Endothelial cell of umbilical vein (primary cell): ENCODE results near the gene ZSWIM4. TPM values are rescaled to one million over a fixed set of nuclear protein-coding genes. Genes with fewer than 3 reads are reported as not detected.

Experiments used
- BruUV-seq: library from RNA; stranded (reverse); fragments of 400-500 nt; replicated peaks from 2 replicates; lab custom pipeline; 2021; lab: Mats Ljungman, UMichigan
- CTCF ChIA-PET: fragments of 300-600, 350-600 bp; sonication (Branson Sonifier 250); formaldehyde crosslinking; loops from one replicate; lab custom pipeline; 2021; ENCODE audit warnings: antibody characterized with exemption, inconsistent platforms; lab: Charles Lee
- POLR2A ChIA-PET: fragments of 300-600, 350-600 bp; sonication (Branson Sonifier 250); formaldehyde crosslinking; loops from one replicate; lab custom pipeline; 2021; ENCODE audit warnings: antibody characterized with exemption, inconsistent platforms; lab: Charles Lee
- DNase-seq: peaks from one replicate; pipeline ENCODE4 v3.0.0-alpha.2; 2011; ENCODE audit warnings: low read depth, low spot score
- FAIRE-seq: peaks from 2 replicates; lab custom pipeline; 2011; peaks lifted over from hg19 to GRCh38; lab: Jason Lieb, UNC
- H2AFZ ChIP-seq: 2 replicates; pipeline ENCODE4 v1.6.0; 2012; ENCODE audit warnings: low read depth, low read length, control low read depth, inconsistent platforms
- H3K27ac ChIP-seq: 2 replicates; pipeline ENCODE4 v1.5.1; 2011; ENCODE audit warnings: low read depth, mild to moderate bottlenecking, control low read depth, low read length, moderate library complexity; ENCODE audit not compliant: insufficient read depth
- H3K27me3 ChIP-seq, 2 experiments: 2 replicates each; pipeline versions ENCODE4 v1.6.0 to v1.6.1; 2011; ENCODE audit warnings: low read length in 2 of 2, mixed read lengths in 1 of 2; ENCODE audit not compliant: control insufficient read depth in 2 of 2, insufficient read depth in 2 of 2
- H3K36me3 ChIP-seq, 2 experiments: 2 replicates in 1 of 2; 3 replicates in 1 of 2; pipeline ENCODE4 v1.5.1; 2011; ENCODE audit warnings: low read length in 2 of 2, mild to moderate bottlenecking in 1 of 2, moderate library complexity in 1 of 2; ENCODE audit not compliant: control insufficient read depth in 2 of 2, insufficient read depth in 2 of 2; ENCODE audit errors: extremely low read depth in 1 of 2
- H3K4me1 ChIP-seq: 3 replicates; pipeline ENCODE4 v1.5.1; 2011; ENCODE audit warnings: mild to moderate bottlenecking, low read length; ENCODE audit not compliant: control insufficient read depth, insufficient read depth; ENCODE audit errors: extremely low read depth
- H3K4me2 ChIP-seq: 2 replicates; pipeline ENCODE4 v1.6.1; 2011; ENCODE audit warnings: low read length, control low read depth, mixed read lengths; ENCODE audit not compliant: insufficient read depth
- H3K4me3 ChIP-seq, 3 experiments: fragments of 200-600 bp in 1 of 3; sonication (generic), shearing (Covaris generic) in 1 of 3; replicated peaks in 1 of 3; 2 replicates each; pipeline ENCODE4 v1.5.1; 2011 to 2016; ENCODE audit warnings: control low read depth in 3 of 3, low read length in 3 of 3, mild to moderate bottlenecking in 2 of 3, inconsistent platforms in 1 of 3, low read depth in 1 of 3, moderate library complexity in 1 of 3; ENCODE audit not compliant: insufficient read depth in 1 of 3
- H3K79me2 ChIP-seq: 2 replicates; pipeline ENCODE4 v1.6.0; 2012; ENCODE audit warnings: low read length, inconsistent platforms; ENCODE audit not compliant: control insufficient read depth, insufficient read depth
- H3K9ac ChIP-seq: replicated peaks from 2 replicates; pipeline ENCODE3; 2011; ENCODE audit warnings: low read length, control low read depth; ENCODE audit not compliant: insufficient read depth; ENCODE audit errors: extremely low read depth
- H3K9me1 ChIP-seq: replicated peaks from 3 replicates; pipeline ENCODE4 v1.6.0; 2011; ENCODE audit warnings: mild to moderate bottlenecking, low read length; ENCODE audit not compliant: control insufficient read depth, insufficient read depth; ENCODE audit errors: extremely low read depth
- H3K9me3 ChIP-seq: replicated peaks from 2 replicates; pipeline ENCODE4 v1.5.1; 2012; ENCODE audit warnings: low read length, inconsistent platforms; ENCODE audit not compliant: control insufficient read depth, insufficient read depth
- H4K20me1 ChIP-seq: replicated peaks from 2 replicates; pipeline ENCODE3; 2011; ENCODE audit warnings: mild to moderate bottlenecking, low read length; ENCODE audit not compliant: control insufficient read depth, insufficient read depth; ENCODE audit errors: extremely low read depth
- EZH2 ChIP-seq: IDR thresholded peaks from 2 replicates; pipeline ENCODE4 v1.6.1; 2012; ENCODE audit warnings: borderline replicate concordance, low read depth, mild to moderate bottlenecking, moderate library complexity, low read length, inconsistent platforms; ENCODE audit not compliant: severe bottlenecking
- GATA2 ChIP-seq: IDR thresholded peaks from 2 replicates; pipeline ENCODE4 v1.7.0; 2011; ENCODE audit warnings: low read depth, mild to moderate bottlenecking, moderate library complexity, mixed read lengths, low read length; ENCODE audit not compliant: insufficient read length, insufficient read depth
- JUN ChIP-seq: IDR thresholded peaks from 2 replicates; pipeline ENCODE4 v1.6.1; 2011; ENCODE audit warnings: borderline replicate concordance, low read depth; ENCODE audit not compliant: insufficient read length, insufficient read depth
- POLR2AphosphoS5 ChIP-seq: IDR thresholded peaks from 2 replicates; pipeline ENCODE4 v1.6.1; 2012; ENCODE audit warnings: low read depth, mild to moderate bottlenecking, control low read depth, low read length, moderate library complexity; ENCODE audit not compliant: insufficient read depth
- dilution Hi-C: fragments of 300-500 bp; cut with MboI; formaldehyde crosslinking; loops from one replicate; pipeline ENCODE4 v1.15.0; 2019; ENCODE audit warnings: low sequenced_read_pairs; ENCODE audit not compliant: extremely low pct_ligation_motif_present
- intact Hi-C: fragments of 100-400 bp; cut with micrococcal nuclease; formaldehyde crosslinking; loops from one replicate; pipeline ENCODE4 v1.10.0; 2022
- polyA plus RNA-seq, 4 experiments: library from polyadenylated mRNA; depleted of rRNA in 3 of 4; stranded (reverse) in 3 of 4; unstranded in 1 of 4; fragments of >200 nt; gene quantifications; 2 replicates each; pipeline versions ENCODE4 v1.2.1 to v1.2.3, GENCODE V29; 2011 to 2012; ENCODE audit warnings: missing spikeins in 1 of 4
- total RNA-seq: library from RNA; stranded (reverse); gene quantifications from 2 replicates; pipeline ENCODE4 v1.2.3, GENCODE V29; 2021

ZSWIM4 gene
- total and polyA plus RNA-seq, 2 donors (not counting 3 experiments of a cell fraction or from before 2014, with no cell fraction given) = 12.7 to 26.6 TPM

- no peak overlapping the region for H3K27ac ChIP-seq
- FAIRE-seq = no peak
- no peak overlapping the region for H3K4me3 ChIP-seq
- TF ChIP-seq EZH2 (no peak), GATA2 (no peak), JUN (no peak), POLR2AphosphoS5 (peak; percentile 65)
- no peak overlapping the region for H3K9ac ChIP-seq
- H3K9me1 ChIP-seq = no peaks in the 10 kb centered on the region
- H2AFZ ChIP-seq = no peak overlapping the region
- no peak for DNase-seq
- POLR2A ChIA-PET = no interaction called here
- no peak overlapping the region for H3K4me2 ChIP-seq
- CTCF ChIA-PET = interaction anchor here (1.0 to 1.2 kb wide), 2 partner anchors 31 to 47 kb away, joined by 3 to 5 read pairs; no protein-coding TSS in a partner anchor
- H4K20me1 ChIP-seq = no peaks in the 10 kb centered on the region
- H3K9me3 ChIP-seq = no peaks in the 10 kb centered on the region
- H3K27me3 ChIP-seq = no peaks in the 10 kb centered on the region
- H3K79me2 ChIP-seq = peaks cover 13% of the 10 kb centered on the region
- dilution Hi-C loops (no loop called here), intact Hi-C loops (loop anchor here (2.0 kb wide), 1 partner anchor 37 kb away; the partner anchor contains the start of gene ZSWIM4)
- TSS peak; percentile 29 for BruUV-seq
- peaks cover 16% of the 10 kb centered on the region for H3K4me1 ChIP-seq
- peaks cover 6 to 27% of the 10 kb centered on the region in 2 experiments for H3K36me3 ChIP-seq
These were observed 36.6 kb downstream of the ZSWIM4 start for GRCh38 chr19:13831537-13832467.
